HFFc6 (cell line): ENCODE measurements around the gene TFDP2. TPM values are rescaled to one million over a fixed set of nuclear protein-coding genes. Genes with fewer than 3 reads are reported as not detected.

ENCODE experiments used
- DNase-seq: peaks from one replicate; pipeline ENCODE4 v3.0.0-alpha.2; 2018
- H3K27ac Mint-ChIP-seq: 2 replicates; pipeline ENCODE4 v1.8.0; 2020; ENCODE audit warnings: mild to moderate bottlenecking, mixed read lengths
- H3K27me3 Mint-ChIP-seq: 2 replicates; pipeline ENCODE4 v1.8.0; 2021; ENCODE audit warnings: mild to moderate bottlenecking, moderate library complexity, mixed read lengths; ENCODE audit not compliant: insufficient read depth
- H3K36me3 Mint-ChIP-seq: 2 replicates; pipeline ENCODE4 v1.8.0; 2021; ENCODE audit warnings: low read depth, mixed read lengths
- H3K4me1 Mint-ChIP-seq: 2 replicates; pipeline ENCODE4 v1.8.0; 2020; ENCODE audit warnings: low read depth, mixed read lengths
- H3K4me3 Mint-ChIP-seq: 2 replicates; pipeline ENCODE4 v1.8.0; 2020; ENCODE audit warnings: mild to moderate bottlenecking, moderate library complexity, mixed read lengths
- H3K9me3 Mint-ChIP-seq: 2 replicates; pipeline ENCODE4 v1.8.0; 2020; ENCODE audit warnings: mild to moderate bottlenecking, mixed read lengths
- total RNA-seq, 6 experiments: library from RNA; stranded (reverse); fragmentation: NEBNext Ultra II Directional; extraction: Animal tissue kit (Norgen Biotek cat#: 25700); gene quantifications; 2 replicates in 1 of 6; 3 replicates in 5 of 6; pipeline ENCODE4 v1.2.3, GENCODE V29; 2021
- TF ChIP-seq, protein P1 (sequence below): fragments of 200-600 bp; sonication (generic); IDR thresholded peaks from 2 replicates; pipeline ENCODE4 v1.5.0; 2021; ENCODE audit warnings: antibody characterized with exemption, mild to moderate bottlenecking

TFDP2 gene
- total RNA-seq, 6 experiments from 2014 or later: 22.0 to 34.1 (median 27.6) TPM

DNA sequence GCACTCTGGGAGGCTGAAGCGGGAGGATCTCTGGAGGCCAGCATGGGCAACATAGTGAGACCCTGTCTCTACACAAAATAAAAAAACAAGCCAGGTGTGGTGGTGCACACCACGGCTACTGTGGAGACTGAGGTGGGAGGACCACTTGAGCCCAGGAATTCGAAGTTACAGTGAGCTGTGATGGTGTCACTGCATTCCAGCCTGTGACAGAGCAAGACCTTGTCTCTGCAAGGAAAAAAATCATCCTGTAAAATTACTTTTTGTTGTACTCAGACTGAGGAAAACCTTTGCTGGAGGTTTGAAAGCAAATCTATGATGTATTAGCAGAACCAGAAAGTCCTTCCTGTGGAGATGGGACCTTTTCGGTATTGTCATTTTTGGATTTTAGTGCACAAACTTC is 209.6 kb downstream of the TFDP2 start:
- Mint-ChIP-seq H3K27me3 (peaks cover 2% of the 10 kb centered on the region), H3K4me3 (peak overlapping the region; percentile 40), H3K4me1 (peaks cover 21% of the 10 kb centered on the region), H3K36me3 (no peaks in the 10 kb centered on the region), H3K9me3 (no peaks in the 10 kb centered on the region), H3K27ac (peak overlapping the region; percentile 64; the same call in 1 of the 2 replicates)
- TF ChIP-seq, protein P1, sequence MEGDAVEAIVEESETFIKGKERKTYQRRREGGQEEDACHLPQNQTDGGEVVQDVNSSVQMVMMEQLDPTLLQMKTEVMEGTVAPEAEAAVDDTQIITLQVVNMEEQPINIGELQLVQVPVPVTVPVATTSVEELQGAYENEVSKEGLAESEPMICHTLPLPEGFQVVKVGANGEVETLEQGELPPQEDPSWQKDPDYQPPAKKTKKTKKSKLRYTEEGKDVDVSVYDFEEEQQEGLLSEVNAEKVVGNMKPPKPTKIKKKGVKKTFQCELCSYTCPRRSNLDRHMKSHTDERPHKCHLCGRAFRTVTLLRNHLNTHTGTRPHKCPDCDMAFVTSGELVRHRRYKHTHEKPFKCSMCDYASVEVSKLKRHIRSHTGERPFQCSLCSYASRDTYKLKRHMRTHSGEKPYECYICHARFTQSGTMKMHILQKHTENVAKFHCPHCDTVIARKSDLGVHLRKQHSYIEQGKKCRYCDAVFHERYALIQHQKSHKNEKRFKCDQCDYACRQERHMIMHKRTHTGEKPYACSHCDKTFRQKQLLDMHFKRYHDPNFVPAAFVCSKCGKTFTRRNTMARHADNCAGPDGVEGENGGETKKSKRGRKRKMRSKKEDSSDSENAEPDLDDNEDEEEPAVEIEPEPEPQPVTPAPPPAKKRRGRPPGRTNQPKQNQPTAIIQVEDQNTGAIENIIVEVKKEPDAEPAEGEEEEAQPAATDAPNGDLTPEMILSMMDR: no peak
- peak; percentile 2 for DNase-seq

DNA sequence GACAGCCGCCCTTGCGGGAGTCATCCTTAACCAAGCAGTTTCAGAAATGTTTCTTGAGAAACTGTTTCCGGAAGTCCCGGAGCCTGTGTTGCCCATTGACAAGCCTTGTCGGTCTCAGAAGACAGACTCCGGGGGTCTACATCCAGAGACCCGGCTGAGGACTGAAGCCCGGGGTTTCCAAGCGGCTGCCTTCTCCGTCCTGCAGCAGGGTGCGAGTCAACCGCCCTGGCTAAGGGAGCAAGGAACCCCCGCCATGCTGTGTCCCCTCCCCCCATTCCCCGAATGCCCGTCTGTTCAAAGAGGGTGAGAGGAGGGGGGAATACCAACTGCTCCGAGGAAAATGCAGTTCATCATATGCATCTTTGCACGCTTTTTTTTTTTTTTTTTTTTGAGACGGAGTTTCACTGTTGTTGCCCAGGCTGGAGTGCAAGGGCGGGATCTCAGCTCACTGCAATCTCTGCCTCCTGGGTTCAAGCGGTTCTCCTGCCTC is 211.3 kb downstream of the TFDP2 start:
- no peak for DNase-seq
- TF ChIP-seq, protein P1: no peak
- Mint-ChIP-seq H3K27me3 (no peaks in the 10 kb centered on the region; the same call in none of the 2 replicates), H3K4me1 (peaks cover 21% of the 10 kb centered on the region), H3K4me3 (no peak overlapping the region), H3K9me3 (no peaks in the 10 kb centered on the region), H3K27ac (no peak overlapping the region), H3K36me3 (no peaks in the 10 kb centered on the region)

DNA sequence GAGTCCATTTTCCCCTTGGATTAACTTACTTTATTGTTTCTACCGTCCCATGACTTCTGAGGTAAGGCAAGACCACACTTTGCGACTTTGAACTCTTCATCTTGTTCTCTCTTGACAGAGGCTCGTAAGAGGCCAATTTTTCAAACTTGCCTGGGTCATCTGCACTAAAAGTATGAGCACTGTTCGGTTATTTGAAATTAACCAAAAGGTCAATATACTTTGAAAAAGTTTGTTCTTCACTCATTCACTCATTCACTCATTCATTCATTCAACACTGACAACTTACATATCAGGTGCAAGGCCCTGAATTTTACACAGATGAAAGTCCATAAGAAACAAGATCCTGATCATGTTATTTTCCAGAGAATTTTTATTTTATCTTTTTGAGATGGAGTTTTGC is 215.0 kb downstream of the TFDP2 start:
- H3K4me1 Mint-ChIP-seq: no peaks in the 10 kb centered on the region
- H3K27me3 Mint-ChIP-seq: peaks cover 6% of the 10 kb centered on the region
- no peak overlapping the region for H3K27ac Mint-ChIP-seq
- H3K4me3 Mint-ChIP-seq: no peak overlapping the region
- H3K9me3 Mint-ChIP-seq: no peaks in the 10 kb centered on the region
- DNase-seq: no peak
- TF ChIP-seq, protein P1: no peak
- H3K36me3 Mint-ChIP-seq: no peaks in the 10 kb centered on the region

DNA sequence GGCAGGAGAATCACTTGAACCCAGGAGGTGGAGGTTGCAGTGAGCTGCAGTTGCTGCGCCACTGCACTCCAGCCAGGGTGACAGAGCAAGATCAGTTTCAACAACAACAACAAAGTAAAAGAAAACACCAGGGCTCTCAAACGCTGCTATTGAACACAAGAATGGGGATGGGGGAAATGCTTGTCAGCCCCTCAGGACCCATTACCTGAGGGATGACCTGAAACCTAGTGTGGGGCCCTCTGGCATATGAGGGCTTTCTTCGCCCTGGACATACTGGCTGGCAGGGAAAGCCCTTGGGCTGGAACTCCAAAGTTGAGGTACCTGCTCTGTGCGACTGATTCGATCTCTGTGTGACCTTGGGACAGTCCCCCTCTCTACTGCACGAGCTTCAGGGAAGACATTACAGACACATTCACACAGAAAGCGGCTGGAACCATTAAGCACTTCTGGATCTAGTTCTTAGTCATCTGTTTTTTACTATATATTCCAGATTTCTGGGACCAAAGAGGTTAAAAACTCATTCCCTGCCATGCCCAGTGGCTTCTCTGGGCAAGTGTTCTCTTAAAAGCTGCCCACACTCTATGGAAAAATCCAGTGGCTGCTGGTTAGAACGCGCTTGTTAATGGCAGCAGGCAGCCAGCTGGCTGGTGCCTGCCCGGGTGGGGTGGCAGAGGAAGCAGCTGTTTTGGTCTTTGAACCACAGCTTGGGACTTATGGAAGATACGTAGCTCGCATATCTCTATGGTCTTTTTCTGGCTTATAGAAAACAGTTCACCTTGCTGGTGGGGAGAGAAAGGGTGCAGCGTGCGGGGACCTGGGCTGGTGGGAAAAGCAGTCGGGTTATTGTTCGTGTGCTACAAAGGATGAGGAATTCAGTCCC is 215.7 kb downstream of the TFDP2 start:
- H3K4me1 Mint-ChIP-seq: no peaks in the 10 kb centered on the region
- H3K27me3 Mint-ChIP-seq: peaks cover 6% of the 10 kb centered on the region
- H3K36me3 Mint-ChIP-seq: peaks cover 5% of the 10 kb centered on the region
- no peak overlapping the region for H3K4me3 Mint-ChIP-seq
- no peak overlapping the region for H3K27ac Mint-ChIP-seq
- H3K9me3 Mint-ChIP-seq: no peaks in the 10 kb centered on the region
- TF ChIP-seq, protein P1: no peak
- no peak for DNase-seq

DNA sequence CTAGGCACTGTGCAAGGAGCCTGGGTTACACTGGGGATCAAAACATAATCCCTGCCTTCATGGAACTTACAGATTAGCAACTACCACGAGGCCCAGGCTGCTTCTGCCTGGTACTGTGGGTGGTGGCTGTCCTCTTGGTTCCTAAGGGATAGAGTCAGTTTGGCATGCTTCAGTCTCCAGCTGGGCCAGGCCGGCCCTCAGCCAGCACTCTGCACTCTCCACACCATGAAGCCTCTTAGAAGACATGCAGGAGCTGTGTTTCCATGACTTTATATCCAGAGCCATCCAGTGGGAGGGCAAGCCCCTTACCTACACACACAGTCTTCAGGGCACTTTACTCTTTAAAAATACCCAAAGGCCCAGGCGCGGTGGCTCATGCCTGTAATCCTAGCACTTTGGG is 218.5 kb downstream of the TFDP2 start:
- Mint-ChIP-seq H3K4me1 (no peaks in the 10 kb centered on the region), H3K36me3 (peaks cover 22% of the 10 kb centered on the region), H3K27me3 (peaks cover 8% of the 10 kb centered on the region), H3K9me3 (no peaks in the 10 kb centered on the region), H3K27ac (no peak overlapping the region), H3K4me3 (no peak overlapping the region)
- TF ChIP-seq, protein P1: no peak
- no peak for DNase-seq
